Ecto neural progenitor cell (in vitro differentiated cells): ENCODE measurements around the gene AMOT.

Experiments
- DNase-seq: peaks from one replicate; pipeline ENCODE4 v3.0.0-alpha.2; 2018; ENCODE audit warnings: low spot score

AMOT gene

GRCh38 chrX:112837531-112837930, 3.1 kb downstream of the AMOT start:
- no peak for DNase-seq

DNA sequence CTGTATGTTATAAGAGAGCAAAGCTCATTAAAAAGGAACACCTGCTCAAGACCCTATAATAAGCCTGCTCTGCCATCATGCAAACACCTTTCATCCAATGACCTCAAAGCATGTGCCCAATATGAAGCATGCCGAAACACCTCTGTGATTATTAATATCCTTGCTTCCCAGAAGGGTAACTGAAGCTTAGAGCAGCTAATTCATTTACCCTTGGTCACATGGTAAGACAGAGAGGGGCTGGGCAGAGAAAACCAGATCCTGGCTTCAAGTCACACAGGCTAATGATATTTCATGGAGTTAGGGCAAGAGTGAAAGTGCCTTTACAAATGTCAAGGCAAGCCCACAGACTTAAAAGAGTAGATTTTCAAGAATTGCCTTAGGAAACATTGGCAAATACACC, 5.6 kb downstream of the AMOT start:
- no peak for DNase-seq

- DNase-seq = no peak
Measured at GRCh38 chrX:112834031-112834845, 6.4 kb downstream of the AMOT start.

DNA sequence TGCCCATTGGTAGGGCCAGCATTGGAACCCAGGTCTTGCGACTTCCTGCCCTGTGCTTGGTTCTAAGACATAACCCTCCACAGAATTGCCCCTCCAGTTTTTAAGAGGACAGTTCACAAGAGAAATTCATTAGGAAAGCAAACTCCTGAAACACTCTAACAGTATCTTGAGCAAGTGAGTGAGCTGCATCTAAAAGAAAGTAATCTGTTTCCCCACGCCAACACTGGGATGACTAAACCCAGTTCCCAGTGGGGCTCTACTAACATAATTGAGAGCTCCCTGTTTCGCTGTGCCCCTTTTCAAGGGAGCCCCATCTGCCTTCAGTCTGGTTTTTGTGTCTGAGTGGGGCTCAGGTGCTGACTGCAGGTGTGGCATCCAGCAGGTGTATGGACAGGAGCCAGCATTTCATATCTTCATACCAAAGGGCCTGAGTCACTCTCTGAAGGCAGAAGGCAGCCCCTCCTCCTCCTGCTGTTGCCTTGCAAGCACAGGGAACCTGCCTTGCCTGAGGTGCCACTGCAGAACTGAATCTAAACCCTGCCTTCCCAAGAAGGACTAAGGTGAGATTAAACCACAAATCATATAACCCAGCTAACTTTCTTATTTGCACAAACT, 8.0 kb downstream of the AMOT start:
- DNase-seq = no peak

DNA sequence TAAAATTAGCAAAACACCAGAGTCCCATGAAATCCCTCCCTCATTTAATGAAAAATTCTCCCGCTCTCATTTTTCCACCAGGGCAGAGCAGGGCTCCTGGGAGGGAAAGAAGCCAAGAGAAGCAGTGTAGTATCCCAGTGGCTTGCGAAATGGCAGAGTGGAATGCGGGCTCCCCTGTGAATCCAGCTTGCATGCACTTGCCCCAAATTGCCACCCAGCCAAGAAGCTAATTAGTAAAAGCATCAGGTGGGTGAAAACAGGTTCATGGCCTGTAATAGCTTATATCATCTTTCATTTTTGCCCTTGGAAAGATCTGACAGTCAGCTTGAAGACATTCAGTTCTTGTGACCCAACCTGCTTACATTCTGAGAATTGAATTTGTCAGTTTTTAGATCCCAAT, 10.1 kb downstream of the AMOT start:
- no peak for DNase-seq

GRCh38 chrX:112827292-112827903, 13.2 kb downstream of the AMOT start:
- no peak for DNase-seq

- no peak for DNase-seq
Measured at GRCh38 chrX:112826023-112826422, 14.6 kb downstream of the AMOT start.

DNA sequence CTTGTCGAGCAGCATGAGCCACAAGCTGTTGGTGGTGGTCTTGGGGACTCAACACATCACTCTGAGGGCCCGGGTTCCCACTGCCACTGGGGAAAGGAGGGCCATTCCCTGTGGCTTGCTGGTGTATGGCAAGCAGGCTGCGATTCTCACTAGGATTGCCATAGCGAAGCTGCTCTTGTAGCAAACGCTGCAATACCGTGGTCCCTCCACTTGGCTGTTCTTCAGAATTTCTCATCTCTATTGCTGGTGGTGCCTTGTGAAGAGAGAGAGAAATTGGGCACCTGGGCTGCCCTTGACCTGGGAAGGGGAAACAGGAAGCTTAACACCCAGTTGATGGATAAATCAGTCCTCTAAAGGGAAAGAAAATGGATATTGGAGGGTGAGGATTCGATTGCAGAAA, 17.7 kb downstream of the AMOT start:
- DNase-seq = no peak

GRCh38 chrX:112820364-112821268, 20.0 kb downstream of the AMOT start:
- no peak for DNase-seq

DNA sequence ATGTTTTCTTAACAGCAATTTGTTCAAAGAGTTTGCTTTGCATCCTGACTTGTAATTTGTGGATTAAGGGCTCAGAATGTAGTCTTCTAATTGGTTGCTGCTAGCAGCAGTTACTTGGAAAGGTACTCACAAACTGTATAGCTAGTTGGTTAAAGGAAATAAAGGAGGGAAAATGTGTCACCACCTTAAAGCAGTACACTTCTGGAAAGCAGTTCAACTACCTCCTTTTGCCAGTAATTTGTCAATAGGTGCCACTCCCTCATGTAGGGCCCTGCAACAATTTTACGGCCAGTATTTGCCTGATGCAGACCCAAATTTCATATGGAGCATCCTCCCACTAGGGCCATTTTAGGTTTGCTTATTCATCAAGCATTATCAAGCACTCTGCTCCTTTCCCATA, 20.8 kb downstream of the AMOT start:
- no peak for DNase-seq

GRCh38 chrX:112819008-112819640, 21.5 kb downstream of the AMOT start:
- DNase-seq = no peak

GRCh38 chrX:112818114-112819007, 22.3 kb downstream of the AMOT start:
- no peak for DNase-seq

DNA sequence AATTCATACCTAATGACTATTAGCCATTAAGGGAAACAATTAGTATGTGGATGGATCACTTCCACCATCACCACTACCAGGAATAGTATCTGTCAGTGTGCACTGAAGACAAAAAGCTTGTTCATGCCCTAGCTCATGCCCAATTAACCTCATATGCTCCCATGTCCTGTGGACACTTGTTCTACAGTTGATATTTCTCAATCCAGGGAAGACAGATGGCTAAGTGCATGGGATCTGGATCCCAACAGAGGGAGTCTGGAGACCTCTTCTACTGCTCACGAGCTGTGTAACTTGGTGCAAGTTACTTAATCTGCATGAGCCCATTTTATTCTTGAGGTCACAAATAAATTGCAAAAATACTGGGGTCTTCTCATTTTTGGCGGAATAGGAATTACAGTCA, 23.7 kb downstream of the AMOT start:
- DNase-seq = no peak

- no peak for DNase-seq
Measured at GRCh38 chrX:112814496-112814895, 26.1 kb downstream of the AMOT start.

DNA sequence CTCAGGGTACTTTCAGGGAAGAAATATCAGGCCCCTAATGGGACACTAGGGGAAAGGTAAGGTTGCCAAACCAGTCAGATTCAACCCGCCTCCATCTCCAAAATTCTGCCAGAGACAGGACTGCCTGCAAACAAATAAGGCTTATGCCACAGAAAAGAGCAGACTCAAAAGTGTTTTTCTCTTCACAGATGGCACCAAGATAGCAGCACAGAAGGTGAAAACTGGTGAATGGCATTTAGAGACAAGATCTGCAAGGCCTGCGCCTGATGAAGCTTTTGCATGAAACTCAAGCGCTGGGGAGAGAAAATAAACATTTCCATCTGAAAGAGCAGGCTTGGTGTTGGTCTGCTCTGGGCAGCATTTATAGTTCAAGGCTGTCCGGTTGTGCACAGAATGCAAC, 27.9 kb downstream of the AMOT start:
- no peak for DNase-seq

GRCh38 chrX:112808651-112809195, 31.9 kb downstream of the AMOT start:
- no peak for DNase-seq

- DNase-seq = no peak
Measured at GRCh38 chrX:112808007-112808406, 32.6 kb downstream of the AMOT start.

DNA sequence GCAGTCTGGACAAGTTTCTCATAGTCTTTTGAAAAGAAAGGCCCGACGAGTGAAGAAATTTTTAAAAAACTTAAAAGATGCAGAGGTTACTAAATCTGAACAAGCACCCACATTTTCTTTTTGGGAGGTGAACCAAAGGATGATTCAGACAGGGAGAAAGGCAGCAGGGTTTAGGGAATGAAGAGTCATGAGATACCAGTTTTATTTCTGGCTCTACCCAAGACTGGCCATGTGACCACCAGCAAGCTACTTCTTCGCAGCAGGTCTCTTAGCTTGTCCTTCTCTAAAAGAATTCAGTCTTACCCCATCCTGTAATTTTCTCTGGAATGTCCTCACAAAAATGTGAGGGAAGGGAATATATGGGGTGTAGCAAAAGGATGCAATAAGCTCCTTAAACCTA, 37.6 kb downstream of the AMOT start:
- DNase-seq = no peak

DNA sequence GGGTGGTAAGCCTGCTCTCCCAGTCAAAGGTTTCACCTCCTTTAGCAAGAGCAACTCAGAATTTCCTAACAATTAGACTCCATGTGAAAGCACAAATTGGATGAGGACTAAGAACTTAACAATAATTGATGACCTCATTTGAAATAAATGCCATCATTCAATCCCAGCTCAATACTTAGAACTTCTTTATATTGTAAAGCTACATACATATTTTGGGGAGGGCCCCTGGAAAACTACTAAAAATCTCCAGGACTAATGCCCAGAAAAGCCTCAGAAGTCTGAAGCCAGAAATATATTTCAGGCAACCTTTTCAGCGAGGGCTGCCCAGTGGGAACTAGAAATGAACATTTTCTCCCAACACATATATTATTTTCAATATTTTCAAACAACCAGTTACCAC, 38.1 kb downstream of the AMOT start:
- DNase-seq = no peak

DNA sequence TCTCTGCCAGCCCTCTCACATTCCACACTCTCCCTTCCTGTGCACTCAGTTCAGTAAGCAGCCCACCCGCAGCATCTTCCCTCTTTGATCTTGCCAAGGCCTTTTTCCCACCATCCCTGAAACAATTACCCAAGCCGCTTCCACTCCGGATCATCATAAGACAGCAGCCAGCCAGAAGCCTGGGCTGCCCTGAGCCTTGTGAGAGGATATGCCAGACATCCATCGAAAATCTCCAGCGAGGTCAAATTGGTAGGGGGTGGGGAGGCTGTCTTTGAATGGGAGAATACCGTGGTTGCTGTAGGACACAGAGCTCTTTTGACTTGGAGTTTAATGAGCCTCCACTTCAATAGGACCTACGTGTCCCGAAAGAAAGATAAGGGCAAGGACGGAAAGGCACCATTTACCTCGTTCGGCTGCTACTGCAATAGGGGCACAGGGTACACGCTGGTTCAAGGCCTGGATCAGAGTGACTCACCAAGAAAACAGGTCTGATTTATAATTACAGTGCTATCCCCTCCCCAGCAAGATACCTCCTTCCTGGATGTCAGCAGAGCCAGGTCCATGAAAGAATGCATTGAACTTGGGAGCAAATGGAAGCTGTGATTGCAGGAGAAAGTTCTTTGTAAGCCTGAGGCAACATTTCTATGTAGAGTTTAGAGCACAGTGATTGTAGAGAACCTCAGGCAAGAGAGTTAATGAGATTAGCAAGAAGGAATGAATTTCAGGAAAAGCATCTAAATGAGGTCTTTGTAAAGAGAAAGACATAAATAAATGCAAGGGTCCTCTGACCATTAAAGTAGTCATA, 39.5 kb downstream of the AMOT start:
- DNase-seq = peak; percentile 58
